SW 1271 (cell line): ENCODE measurements around the gene ATP6AP1.

ENCODE experiments used
- DNase-seq, 2 experiments: peaks; one replicate each; lab custom pipeline; 2025; lab: John Stamatoyannopoulos, UW

ATP6AP1 gene

DNA sequence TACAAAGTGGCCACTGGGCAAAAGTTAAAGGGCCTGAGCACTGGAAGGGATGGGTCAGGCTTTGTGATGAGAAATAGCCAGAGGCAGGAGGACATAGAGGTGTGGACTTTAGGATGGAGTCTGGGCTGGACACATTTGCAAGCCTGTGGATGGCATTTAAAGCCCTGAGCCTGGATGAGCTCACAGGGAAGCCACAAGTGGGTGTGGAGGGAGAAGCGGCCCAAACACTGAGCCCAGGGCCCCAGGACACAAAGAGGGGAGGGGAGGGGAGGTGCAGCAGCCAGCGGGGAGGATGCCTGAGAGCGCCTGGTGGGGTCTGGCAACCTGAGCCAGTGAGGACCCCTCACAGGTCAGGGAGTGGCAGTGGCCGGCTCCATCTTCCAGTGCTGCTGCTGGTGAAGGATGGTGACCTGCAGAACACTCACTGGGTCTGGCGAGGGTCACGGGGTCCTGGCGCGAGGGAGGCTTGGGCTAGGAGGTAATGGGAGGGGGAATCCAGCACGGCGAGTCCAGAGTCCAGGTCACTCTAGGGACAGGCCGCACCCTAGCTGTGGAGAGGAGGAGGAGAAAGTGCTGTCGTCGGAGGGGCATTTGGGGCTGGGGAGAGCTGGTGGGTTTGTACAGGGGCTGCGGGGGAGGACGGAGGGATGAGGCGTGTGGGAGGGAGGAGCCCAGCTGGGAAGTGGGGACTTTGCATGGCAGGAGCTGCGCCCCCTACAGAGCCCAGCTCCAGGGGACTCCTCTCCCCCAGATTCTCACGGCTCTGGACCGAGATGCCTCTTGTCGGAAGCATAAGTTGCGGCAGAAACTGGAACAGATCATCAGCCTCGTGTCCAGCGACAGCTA lies 43.6 kb downstream of the ATP6AP1 start:
- no peak for DNase-seq

DNA sequence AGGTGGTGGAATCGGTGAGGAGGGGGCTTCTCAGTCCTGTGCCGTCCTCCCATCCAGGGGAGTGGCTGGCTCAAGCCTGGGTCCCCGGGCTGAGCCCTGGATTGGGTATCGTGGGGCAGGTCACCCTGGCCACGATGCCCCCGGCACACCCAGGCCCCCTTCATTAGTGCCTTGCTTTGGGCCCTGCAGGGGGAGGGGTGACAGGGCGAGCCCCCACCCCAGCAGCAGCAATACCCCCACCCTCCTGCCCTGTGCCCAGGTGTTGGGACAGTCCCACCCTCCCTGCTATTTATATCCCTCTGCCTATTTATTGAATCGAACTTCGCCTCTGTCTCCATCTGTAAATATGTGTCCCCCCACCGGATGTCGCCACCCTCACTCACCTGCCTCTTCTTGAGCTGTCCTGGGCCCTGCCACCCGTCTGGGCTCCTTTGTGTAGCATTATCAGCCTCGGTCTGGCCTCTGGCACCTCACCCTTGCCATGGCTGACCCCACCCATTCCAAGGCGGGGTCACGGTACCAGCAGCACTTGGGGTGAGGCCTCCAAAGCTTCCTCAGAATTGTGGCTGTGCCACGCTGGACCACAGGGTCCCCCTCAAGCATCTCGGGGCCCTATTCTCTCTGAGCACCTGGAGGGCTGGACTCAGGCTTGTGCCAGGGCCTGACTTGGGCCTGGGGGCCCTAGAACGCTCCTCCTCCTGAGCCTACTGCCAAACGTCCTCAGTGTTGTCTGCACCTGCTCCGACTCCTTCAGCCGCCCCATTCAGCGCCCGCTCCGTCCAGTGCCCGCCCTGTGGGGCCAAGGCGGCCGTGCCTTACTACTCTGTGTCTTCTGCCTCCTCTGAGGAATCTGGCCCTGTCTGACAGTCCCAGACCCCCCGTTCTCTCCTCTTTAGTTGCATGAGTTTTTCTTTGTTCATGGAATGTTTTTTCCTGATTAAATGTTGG lies 44.5 kb downstream of the ATP6AP1 start:
- no peak for DNase-seq

DNA sequence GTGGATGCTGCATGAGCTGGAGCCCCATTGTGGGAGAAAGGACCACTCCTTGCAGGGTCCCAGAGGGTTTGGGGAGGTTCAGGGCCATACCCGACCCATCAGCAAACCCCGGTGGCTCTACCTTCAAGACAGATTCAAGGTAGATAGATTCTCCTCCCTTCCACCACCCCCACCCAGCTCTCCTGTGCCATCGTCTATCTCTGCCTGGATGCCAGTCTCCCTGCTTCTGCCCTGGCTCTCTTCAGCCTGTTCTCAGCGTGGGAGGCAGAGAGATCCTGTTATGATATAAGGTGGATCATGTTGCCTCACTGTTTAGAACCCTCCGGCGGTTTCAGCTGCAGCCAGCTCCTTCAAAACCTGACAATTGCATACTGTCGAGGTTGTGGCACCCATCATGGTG lies 45.2 kb downstream of the ATP6AP1 start:
- DNase-seq: no peak

DNA sequence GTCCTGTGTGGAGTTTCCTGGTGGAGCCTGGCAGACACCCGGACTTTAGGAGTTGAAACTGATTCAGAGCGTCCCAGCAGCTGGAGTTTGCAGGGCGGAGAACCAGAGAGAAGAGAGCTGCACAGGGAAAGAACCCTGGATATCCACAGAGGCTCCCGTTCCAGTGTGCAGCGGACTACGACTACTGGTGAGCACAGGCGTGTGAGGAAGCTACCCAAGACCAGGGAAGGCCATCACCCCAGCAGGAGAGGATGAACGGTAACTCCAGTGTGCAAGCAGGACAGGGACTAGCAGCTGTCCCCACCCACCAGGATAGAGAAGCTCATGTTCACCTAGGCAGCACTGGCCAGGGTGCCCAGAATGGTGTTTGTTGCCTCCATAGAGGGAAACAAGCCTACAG lies 48.3 kb downstream of the ATP6AP1 start:
- DNase-seq: no peak

DNA sequence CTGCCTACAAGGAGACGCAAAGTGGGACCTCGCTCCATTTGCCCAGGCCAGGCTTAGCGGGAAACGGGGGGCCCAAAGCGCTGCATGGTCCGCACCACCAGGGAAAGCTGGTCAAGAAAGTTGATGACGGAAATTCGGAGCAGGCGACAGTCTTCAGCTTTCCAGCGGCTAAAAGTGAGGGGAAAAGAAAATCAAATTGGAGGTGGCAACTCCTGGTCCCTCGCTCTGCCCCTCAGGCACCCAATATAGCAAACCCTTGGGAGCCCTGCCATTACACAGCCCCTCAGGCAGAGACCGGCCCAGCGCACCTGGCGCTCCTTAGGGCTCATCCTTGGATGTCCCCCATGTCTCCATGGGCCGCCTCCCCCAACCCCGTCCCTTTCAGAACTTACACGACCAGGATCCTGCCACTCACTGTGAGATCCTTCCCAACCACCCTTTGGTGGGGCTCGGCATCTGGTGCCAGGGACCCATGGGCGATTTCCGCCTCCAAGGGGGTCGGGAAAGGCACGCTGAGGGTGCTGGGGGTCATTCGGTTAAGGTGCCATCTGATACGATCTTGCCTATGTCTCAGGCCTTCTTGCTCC lies 49.5 kb downstream of the ATP6AP1 start:
- DNase-seq: no peak

DNA sequence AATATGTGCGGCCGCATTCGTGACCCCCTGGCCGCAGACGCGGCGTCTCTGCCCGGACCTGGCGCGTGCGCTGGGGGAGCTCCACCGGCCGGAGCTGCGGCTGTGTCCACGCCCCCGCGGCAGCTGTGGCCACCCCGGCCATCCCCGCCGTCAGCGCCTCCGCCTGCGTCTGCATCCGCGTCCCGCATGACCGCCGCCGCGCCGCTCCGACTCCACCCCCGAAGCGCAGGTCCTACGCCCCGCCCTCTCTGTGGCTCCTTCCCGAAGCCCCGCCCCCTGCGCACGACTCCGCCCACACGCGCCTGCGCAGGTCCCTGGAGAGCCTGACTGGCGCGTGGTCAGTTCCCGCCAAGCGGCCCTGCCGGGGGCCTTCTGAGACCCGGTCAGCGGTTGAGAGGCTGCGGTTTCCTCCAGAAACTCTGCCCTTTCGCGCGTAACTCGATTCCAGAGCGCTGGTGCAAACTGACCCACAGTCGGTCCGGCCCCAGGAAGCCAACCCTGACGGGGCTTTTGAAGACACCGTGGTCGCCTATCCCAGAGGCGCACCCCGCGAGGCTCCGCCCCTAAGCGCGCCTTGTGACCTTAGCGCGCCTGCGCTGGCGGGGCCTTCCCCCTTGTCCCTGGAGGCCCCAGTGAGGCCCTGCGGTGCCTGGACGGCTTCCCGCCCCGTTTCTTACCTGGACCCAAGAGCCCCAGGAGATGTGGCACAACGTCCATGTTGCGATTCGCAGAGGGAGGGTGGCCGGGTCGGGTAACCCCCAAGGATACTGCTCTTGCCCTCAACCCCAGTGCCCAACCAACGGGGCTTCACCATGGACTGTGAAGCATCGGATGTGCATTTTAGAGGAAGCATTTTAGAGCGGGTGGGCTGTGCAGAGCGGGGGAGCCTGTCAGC lies 50.5 kb downstream of the ATP6AP1 start, which contains the start of gene LAGE3:
Gene LAGE3, minus strand, starts transcription at position 554 of the 895 bp plus-strand sequence. Its CDS starts 366 bp downstream, at position 188.
- peak; percentile 48 to 84 for DNase-seq

DNA sequence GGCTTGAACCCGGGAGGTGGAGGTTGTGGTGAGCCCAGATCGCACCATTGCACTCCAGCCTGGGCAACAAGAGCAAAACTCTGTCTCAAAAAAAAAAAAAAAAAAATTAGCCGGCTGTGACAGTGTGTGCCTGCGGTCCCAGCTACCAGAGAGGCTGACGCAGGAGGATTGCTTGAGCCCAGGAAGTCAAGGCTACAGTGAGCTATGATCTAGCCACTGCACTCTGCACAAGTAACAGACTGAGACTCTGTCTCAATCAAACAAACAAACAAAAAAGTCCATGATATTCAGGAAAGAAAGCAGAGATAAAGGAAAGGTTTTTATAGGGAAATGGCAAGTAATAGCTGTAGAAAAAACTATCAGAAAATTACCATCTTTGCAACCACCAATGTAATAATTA lies 52.7 kb downstream of the ATP6AP1 start:
- DNase-seq: no peak

DNA sequence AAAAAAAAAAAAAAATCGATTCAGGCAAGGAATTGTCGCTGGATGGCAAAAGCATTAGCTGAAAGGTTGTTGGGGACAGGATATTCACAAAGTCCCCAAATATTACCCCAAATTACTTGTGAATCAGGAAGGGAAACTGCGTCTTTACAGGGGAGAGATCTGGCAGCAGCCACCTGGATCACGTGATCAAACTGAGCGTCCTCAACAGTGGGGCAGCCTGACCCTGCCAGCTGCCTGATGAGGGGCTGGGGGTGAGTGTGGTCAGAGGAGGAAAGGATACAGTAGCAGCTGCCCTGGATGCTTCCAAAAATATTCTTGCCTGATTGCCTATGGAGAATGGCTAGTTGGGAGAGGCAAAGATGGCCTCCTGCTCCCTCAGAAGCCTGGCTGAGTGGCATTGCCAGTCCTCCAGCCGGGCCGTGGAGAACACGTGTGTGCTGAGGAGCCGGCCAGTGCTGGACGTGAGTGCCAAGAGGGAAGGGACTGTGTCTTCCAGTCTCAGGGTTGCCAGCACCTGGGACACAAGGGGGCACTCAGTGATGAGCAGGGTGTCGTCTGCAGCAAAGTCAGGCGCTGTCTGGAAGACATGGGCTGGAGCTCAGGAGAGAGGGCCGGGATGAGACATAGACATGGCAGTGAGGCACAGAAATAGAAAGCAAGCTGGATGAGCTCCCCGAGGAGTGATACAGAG lies 53.6 kb downstream of the ATP6AP1 start:
- DNase-seq: no peak

DNA sequence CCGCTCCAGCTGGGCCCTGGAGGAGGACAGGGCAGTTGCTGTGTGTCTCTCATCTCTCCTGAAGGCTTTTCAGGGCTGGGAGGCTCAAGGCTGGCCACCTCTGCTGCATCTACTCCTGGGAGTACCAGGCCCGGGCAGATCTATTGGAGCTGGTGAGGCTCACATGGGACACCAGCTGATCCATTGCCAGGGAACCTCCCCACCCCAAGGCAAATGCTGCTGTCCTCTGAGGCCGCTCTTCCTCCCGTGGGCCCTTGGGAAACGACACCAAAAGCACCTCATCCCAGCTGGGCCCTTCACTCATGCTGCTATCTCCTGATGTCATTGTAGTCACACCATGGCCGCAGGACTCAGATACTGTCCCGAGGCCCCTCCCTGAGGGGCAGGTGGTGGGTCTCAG lies 54.3 kb downstream of the ATP6AP1 start:
- no peak for DNase-seq

DNA sequence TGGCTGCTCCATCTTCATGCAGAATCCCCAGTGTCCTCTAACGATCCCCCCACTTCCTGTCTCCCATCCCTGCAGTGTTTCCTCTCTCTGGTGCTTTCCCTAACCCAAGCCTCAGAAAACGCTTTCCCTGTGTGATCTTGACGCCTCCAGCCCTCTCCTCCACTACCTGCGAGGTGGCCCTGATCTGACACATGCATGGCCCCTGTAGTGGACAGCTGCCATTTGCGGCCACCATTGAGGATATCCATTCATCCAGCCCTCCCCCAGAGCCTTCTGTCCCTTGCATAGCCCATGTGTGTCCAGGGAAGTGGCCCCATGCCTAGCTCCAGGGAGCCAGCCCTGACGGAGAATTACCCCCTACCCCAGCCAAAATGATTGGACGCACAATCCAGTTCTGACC lies 54.8 kb downstream of the ATP6AP1 start:
- DNase-seq: no peak

DNA sequence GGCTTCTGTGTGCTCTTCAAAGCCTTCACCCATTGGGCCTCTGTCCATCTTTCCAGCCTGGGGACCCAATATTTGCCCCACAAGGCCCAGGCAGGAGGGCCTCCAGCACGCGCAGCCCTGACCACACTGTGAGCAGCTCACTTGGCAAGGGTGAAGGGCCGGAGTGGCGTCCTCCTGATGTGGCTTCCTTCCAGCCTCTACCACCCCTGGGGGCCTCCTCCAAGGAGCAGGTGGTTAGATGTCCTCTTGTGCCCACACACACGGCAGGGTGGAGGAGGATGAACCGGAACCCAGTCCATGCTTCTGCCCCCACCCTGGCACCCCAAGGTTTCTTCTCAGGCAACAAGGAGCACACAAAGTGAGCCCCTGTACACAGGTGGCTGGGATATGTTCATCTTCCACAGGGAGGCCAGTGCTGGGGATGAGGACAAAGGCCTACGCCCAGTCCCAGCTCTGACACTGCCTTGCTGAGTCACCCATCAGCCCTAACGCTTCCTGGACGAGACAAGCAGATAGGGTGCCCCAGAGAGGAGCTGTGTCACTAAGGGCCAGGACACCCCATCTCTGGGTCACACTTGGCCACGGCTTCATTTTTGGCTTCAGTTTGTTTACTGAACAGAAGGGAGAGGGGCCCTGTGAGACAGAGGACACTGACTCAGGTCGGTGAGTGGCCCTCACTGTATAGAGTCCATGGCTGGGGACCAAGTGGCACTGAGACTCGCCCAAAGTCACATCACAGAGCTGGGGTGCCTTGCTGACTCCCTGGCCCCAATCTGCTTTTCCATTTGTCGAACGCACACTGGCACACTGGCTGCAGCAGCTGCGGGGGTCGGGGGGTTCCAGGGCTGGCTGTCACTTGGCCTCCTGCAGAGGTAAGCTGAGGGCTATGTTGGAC lies 56.0 kb downstream of the ATP6AP1 start:
- no peak for DNase-seq

DNA sequence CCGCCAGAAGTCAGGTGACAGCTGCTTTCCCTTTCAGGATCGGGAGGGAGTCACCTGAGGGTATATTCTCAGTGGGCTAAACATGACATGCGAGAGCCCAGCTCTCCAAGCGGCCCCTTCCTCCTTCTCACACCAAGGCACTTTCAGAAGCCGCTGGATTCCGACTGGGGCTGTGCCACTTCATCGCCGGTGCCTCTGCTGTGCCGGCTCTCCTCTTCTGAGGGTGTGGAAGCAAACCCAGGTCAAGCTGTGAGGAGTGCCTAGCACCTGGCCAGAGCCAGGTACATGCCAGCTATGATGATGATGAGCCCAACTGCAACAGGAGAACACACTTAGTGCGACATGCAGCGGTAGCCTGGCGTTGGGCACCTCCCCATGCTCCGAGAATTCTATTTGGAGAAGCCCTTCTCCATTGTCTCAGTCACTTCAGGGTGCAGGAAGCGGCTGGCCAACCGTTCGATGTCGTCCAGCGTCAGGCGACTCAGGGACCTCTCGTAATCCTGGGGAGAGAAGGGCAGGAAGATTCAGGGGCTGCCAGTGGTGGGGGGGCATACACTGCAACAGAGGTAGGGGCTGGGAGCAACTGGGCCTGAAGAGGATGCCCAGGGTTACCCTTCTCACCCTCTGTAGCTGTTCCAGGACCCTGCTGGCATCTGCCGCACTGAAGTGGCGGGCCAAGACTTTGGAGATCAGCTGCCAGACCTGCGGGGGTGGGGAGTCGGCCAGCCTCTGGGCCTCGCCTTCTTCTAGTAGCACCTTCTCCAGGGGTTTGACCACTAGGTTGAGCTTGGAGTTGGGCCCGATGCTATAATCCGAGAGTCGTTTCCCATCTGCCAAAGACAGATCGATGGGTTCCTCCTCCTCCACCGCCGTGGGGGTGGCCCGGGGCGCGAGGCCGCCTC lies 56.9 kb downstream of the ATP6AP1 start:
- DNase-seq: no peak

DNA sequence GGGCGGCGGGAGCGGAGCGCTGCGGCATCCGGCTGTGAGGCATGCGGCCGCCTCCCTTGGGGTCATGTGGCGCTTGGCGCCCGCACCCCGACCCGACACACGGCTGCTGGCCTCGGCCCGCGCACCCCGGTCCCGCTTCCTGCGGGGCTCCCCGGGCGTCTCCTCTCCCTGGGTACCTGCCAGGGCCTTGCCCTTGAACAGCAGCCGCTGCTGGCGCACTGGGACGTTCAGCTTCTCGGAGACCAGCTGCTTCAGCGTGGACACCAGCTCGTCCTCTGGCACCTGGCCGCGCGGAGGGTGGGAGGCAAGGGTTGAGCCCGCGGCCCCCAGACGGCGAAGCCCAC lies 57.5 kb downstream of the ATP6AP1 start:
- no peak for DNase-seq
